ENCODE data around the gene B4GALT4.

- TF ChIP-seq TAF1 (IDR thresholded peaks at IDR 0.05; ENCODE audit: borderline replicate concordance, insufficient read depth, low read length) (no peak), POLR2AphosphoS5 (IDR thresholded peaks at IDR 0.05; ENCODE audit: low read depth, low read length) (no peak)
Observed at GRCh38 chr3:119205209-119205608, 35.5 kb downstream of the B4GALT4 start.

All from PFSK-1 (cell line).